H1 (cell line): ENCODE data around the gene KATNA1. TPM values are rescaled to one million over a fixed set of nuclear protein-coding genes. Genes with fewer than 3 reads are reported as not detected.

Experiments used
- CBX5 ChIP-seq: fragments of 300-800, 300-1000 bp; sonication (generic); IDR thresholded peaks from 2 replicates; pipeline ENCODE4 v1.7.1; 2016; ENCODE audit warnings: antibody characterized with exemption, low read length, low read depth
- NANOG ChIP-seq: IDR thresholded peaks from 2 replicates; pipeline ENCODE4 v1.6.1; 2011; ENCODE audit warnings: low read length, low read depth, mild to moderate bottlenecking, inconsistent platforms; ENCODE audit not compliant: insufficient read depth, poor library complexity, severe bottlenecking
- RNF2 ChIP-seq: fragments of 200-900, 300-1000 bp; sonication (generic); IDR thresholded peaks from 2 replicates; pipeline ENCODE4 v1.7.1; 2016; ENCODE audit warnings: borderline replicate concordance, low read depth, mild to moderate bottlenecking, antibody characterized with exemption, low read length; ENCODE audit not compliant: poor library complexity, severe bottlenecking; ENCODE audit errors: missing control alignments
- polyA plus RNA-seq, 7 experiments: library from polyadenylated mRNA; depleted of rRNA in 3 of 7; stranded (reverse) in 5 of 7; unstranded in 2 of 7; fragments of >200 nt in 5 of 7; fragments of 200-250 nt in 2 of 7; gene quantifications; 1 replicate in 5 of 7; 2 replicates in 1 of 7; 4 replicates in 1 of 7; pipeline versions ENCODE4 v1.2.1 to v1.2.3, GENCODE V29; 2011 to 2013; ENCODE audit warnings: missing spikeins in 2 of 7, mixed read lengths in 2 of 7
- total RNA-seq: library from RNA; stranded (reverse); fragmentation: NEBNext Ultra II Directional; extraction: Animal tissue kit (Norgen Biotek cat#: 25700); gene quantifications from 2 replicates; pipeline ENCODE4 v1.2.1, GENCODE V29; 2021
- TF ChIP-seq, protein P1 (sequence below): fragments of 300-600 bp; sonication (generic); IDR thresholded peaks from 2 replicates; pipeline ENCODE4 v1.7.1; 2012; ENCODE audit warnings: low read length, moderate library complexity, mild to moderate bottlenecking, inconsistent platforms; ENCODE audit not compliant: insufficient replicate concordance

The KATNA1 gene
- total and polyA plus RNA-seq, 2 of the 8 experiments (the other 6 are each of a cell fraction or from before 2014, with no cell fraction given) = 7.6 to 20.3 TPM

DNA sequence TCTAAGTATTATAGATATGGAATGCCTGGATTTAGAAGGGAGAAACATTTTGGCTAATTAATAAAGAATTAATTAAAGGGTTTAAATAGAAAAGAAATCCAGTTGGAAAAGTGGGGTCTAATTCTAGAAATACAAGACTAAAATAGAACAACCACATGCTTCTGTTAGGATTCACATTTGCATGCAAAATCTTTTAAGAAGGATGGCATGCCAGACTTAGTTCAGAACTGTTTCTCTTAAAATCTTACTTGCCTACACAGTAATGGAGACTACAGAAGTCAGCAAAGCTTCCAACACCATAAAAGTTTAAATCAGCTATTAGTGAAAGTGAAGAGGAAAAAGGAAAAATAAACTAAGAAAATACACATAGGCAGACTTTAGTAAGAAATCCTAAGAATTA, 32.7 kb upstream of the KATNA1 start (continued):
- TF ChIP-seq, protein P1, sequence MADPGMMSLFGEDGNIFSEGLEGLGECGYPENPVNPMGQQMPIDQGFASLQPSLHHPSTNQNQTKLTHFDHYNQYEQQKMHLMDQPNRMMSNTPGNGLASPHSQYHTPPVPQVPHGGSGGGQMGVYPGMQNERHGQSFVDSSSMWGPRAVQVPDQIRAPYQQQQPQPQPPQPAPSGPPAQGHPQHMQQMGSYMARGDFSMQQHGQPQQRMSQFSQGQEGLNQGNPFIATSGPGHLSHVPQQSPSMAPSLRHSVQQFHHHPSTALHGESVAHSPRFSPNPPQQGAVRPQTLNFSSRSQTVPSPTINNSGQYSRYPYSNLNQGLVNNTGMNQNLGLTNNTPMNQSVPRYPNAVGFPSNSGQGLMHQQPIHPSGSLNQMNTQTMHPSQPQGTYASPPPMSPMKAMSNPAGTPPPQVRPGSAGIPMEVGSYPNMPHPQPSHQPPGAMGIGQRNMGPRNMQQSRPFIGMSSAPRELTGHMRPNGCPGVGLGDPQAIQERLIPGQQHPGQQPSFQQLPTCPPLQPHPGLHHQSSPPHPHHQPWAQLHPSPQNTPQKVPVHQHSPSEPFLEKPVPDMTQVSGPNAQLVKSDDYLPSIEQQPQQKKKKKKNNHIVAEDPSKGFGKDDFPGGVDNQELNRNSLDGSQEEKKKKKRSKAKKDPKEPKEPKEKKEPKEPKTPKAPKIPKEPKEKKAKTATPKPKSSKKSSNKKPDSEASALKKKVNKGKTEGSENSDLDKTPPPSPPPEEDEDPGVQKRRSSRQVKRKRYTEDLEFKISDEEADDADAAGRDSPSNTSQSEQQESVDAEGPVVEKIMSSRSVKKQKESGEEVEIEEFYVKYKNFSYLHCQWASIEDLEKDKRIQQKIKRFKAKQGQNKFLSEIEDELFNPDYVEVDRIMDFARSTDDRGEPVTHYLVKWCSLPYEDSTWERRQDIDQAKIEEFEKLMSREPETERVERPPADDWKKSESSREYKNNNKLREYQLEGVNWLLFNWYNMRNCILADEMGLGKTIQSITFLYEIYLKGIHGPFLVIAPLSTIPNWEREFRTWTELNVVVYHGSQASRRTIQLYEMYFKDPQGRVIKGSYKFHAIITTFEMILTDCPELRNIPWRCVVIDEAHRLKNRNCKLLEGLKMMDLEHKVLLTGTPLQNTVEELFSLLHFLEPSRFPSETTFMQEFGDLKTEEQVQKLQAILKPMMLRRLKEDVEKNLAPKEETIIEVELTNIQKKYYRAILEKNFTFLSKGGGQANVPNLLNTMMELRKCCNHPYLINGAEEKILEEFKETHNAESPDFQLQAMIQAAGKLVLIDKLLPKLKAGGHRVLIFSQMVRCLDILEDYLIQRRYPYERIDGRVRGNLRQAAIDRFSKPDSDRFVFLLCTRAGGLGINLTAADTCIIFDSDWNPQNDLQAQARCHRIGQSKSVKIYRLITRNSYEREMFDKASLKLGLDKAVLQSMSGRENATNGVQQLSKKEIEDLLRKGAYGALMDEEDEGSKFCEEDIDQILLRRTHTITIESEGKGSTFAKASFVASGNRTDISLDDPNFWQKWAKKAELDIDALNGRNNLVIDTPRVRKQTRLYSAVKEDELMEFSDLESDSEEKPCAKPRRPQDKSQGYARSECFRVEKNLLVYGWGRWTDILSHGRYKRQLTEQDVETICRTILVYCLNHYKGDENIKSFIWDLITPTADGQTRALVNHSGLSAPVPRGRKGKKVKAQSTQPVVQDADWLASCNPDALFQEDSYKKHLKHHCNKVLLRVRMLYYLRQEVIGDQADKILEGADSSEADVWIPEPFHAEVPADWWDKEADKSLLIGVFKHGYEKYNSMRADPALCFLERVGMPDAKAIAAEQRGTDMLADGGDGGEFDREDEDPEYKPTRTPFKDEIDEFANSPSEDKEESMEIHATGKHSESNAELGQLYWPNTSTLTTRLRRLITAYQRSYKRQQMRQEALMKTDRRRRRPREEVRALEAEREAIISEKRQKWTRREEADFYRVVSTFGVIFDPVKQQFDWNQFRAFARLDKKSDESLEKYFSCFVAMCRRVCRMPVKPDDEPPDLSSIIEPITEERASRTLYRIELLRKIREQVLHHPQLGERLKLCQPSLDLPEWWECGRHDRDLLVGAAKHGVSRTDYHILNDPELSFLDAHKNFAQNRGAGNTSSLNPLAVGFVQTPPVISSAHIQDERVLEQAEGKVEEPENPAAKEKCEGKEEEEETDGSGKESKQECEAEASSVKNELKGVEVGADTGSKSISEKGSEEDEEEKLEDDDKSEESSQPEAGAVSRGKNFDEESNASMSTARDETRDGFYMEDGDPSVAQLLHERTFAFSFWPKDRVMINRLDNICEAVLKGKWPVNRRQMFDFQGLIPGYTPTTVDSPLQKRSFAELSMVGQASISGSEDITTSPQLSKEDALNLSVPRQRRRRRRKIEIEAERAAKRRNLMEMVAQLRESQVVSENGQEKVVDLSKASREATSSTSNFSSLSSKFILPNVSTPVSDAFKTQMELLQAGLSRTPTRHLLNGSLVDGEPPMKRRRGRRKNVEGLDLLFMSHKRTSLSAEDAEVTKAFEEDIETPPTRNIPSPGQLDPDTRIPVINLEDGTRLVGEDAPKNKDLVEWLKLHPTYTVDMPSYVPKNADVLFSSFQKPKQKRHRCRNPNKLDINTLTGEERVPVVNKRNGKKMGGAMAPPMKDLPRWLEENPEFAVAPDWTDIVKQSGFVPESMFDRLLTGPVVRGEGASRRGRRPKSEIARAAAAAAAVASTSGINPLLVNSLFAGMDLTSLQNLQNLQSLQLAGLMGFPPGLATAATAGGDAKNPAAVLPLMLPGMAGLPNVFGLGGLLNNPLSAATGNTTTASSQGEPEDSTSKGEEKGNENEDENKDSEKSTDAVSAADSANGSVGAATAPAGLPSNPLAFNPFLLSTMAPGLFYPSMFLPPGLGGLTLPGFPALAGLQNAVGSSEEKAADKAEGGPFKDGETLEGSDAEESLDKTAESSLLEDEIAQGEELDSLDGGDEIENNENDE = no peak
- TF ChIP-seq CBX5 (no peak), RNF2 (no peak), NANOG (no peak)
